ENCODE measurements around the gene PRG3.

The PRG3 gene

DNA sequence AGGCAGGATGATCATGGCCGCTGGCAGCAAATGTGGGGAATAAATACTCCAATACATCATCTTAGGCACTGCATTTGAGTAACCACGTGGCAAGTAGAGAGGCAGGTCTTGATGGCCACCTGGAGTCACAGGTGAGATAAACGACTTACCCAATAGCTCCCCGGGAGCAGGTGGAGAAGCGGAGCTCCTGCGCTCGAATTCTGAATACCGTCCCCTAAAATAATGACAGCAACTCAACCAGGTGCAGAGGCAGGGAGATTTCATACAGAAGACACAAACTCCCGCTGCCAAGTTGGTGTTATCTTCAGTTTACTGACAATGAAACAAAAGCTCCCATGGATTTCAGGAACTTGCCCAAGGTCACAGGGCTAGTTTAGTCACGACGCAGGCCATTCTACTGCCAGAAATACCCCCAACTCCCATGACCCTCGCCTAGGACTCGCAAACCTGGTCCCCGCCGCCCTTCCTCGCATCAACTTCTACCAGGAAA, 45.5 kb upstream of the PRG3 start:
- Histone ChIP-seq H3K36me3 (peaks cover 0 to 28% (median 24%) of the 10 kb centered on the region in 3 donors), H3K4me1 (peaks cover 0 to 51% (median 44%) of the 10 kb centered on the region in 4 donors), H3K27ac (peak overlapping the region; percentile 87 to 90), H3K4me3 (peak overlapping the region; percentile 53 to 57), H3K27me3 (no peaks in the 10 kb centered on the region), H3K9me3 (no peaks in the 10 kb centered on the region)
- no peak for DNase-seq
- intact Hi-C loops (cut with DNase I; ENCODE audit: low total_unique reads) = no loop called here
- TF ChIP-seq, protein P1, sequence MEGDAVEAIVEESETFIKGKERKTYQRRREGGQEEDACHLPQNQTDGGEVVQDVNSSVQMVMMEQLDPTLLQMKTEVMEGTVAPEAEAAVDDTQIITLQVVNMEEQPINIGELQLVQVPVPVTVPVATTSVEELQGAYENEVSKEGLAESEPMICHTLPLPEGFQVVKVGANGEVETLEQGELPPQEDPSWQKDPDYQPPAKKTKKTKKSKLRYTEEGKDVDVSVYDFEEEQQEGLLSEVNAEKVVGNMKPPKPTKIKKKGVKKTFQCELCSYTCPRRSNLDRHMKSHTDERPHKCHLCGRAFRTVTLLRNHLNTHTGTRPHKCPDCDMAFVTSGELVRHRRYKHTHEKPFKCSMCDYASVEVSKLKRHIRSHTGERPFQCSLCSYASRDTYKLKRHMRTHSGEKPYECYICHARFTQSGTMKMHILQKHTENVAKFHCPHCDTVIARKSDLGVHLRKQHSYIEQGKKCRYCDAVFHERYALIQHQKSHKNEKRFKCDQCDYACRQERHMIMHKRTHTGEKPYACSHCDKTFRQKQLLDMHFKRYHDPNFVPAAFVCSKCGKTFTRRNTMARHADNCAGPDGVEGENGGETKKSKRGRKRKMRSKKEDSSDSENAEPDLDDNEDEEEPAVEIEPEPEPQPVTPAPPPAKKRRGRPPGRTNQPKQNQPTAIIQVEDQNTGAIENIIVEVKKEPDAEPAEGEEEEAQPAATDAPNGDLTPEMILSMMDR (IDR thresholded peaks at IDR 0.05) = no peak

DNA sequence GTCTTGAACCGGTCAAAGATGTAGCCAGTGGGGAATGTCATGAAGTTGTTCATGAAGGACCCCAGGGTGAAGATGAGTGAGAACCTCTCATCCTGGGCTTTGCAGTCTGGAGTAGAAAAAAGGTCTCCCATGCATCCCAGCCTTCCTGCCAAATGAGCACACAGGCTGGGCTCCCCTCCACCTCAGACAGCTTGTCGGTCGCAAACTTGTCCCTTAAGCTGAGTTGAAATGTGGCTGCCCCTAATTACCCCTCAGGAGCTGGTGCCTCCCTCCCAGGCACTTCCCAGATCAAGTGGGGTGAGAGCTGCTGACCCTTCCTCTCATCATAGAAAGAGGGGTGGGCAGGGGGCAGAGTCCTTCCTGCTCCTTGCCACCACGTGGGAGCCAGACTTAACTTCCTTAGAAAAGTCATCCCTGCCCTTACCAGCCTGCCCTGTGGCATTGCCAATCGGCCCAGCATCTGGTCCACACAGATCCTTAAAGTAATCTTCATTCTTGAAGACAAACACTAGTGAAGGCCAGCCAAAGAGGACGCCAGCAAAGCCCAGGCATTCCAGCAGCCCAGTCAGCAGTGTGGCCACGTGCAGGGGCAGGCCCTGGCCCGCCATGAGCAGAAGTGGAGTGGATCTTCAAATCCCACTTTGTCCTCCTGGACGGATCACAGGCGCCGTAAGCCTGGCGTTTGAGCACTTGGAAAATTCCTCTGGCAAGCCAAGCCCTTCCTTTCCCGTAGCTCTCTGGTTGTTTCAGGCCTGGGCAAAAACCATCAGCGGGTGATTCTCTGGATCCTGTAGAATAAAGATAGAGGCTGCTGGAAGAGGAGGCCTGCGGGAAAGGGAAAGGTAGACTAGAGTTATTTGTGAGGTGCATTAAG, 44.9 kb upstream of the PRG3 start:
- Histone ChIP-seq H3K9me3 (no peaks in the 10 kb centered on the region), H3K27me3 (no peaks in the 10 kb centered on the region), H3K27ac (peak overlapping the region; percentile 87 to 90), H3K4me1 (peaks cover 0 to 51% (median 44%) of the 10 kb centered on the region in 4 donors), H3K4me3 (peak overlapping the region; percentile 53 to 57), H3K36me3 (peaks cover 6 to 35% (median 31%) of the 10 kb centered on the region in 3 donors)
- peak; percentile 84 to 91 for DNase-seq
- TF ChIP-seq, protein P1 (IDR thresholded peaks at IDR 0.05) = no peak
- intact Hi-C loops (cut with DNase I; ENCODE audit: low total_unique reads) = no loop called here

DNA sequence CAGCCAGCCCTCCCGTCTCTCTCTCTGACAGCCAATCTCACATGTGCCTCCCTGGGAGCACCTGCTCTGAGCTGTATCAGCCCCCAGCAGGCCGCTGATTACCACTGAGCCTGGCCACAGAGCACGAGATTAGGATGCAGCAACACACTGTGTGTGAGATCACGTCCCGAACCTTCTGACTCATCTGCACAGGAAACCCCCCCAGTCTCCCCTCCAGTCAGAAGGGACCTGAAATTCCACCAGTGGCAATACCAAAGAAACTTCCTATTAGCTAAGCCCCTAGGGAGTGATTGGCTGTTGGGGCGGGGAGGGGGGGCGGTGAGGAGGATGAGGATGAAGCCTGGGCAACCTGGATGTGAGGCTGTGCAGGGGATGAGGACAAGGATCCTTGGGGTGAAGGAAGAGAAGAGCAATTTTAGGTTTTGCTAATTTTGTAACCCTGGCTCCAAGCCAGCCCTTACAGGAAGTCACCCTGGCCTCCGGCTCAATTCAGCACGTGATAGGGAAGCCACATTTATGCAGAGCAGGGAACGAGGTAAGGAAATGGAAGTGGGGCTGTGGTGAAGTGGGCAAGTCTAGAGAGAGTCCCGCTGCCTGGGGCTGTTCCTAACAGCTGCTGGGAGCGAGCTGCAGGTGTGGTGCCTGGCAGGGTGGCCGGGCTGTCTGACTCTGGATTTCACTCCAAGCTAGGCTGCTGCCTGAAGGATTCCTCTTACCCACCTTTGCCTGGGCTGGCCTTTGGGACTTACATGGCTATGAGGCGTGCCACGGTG, 44.0 kb upstream of the PRG3 start:
- no peaks in the 10 kb centered on the region for H3K27me3 ChIP-seq
- no peaks in the 10 kb centered on the region for H3K9me3 ChIP-seq
- peaks cover 13 to 43% (median 39%) of the 10 kb centered on the region in 3 donors for H3K36me3 ChIP-seq
- peak overlapping the region; percentile 87 to 90 for H3K27ac ChIP-seq
- H3K4me1 ChIP-seq = peaks cover 0 to 51% (median 44%) of the 10 kb centered on the region in 4 donors
- peak; percentile 92 to 95 for DNase-seq
- intact Hi-C loops (cut with DNase I; ENCODE audit: low total_unique reads) = no loop called here
- TF ChIP-seq, protein P1 (IDR thresholded peaks at IDR 0.05) = no peak
- peak overlapping the region; percentile 53 to 57 for H3K4me3 ChIP-seq

DNA sequence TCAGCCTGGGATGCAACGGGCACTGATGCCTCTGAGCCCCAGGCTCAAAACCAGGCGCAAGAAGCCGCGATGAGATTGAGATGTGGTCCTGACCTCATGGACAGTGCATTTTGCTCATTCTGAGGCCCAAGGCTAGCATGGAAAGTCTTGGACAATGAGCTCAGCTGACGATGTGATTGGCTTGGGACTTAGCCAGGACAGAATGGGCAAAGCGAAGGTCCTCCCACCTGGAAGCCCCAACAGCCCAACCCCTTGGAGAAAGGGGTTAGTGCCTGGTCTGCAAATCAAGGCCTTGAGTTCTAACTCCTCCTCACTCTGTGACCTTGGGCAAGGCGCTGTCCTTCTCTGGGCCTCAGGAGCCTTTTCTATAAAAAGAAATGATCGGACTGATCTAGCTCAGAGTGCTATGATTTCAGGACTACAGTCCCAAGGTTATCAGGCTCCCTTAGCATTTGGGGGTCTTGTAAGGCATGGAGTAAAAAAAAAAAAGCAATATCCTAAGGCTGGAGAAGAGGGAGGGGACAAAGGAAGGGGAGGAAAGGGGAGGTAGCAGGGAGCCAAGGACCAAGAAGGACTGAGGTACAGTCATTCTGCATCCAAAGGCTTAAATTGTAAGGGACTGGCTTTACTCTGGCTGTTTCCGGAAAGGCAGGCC, 43.3 kb upstream of the PRG3 start:
- Histone ChIP-seq H3K4me1 (peaks cover 0 to 51% (median 44%) of the 10 kb centered on the region in 4 donors), H3K27ac (peak overlapping the region; percentile 87 to 90)

More for the DNA sequence above, 43.3 kb upstream of the PRG3 start:
- H3K27me3 ChIP-seq = no peaks in the 10 kb centered on the region
- TF ChIP-seq, protein P1 (IDR thresholded peaks at IDR 0.05) = no peak
- no peak for DNase-seq
- H3K36me3 ChIP-seq = peaks cover 13 to 50% (median 41%) of the 10 kb centered on the region in 3 donors
- H3K9me3 ChIP-seq = no peaks in the 10 kb centered on the region
- H3K4me3 ChIP-seq = peak overlapping the region in 1 of 2 donors; percentile 57
- intact Hi-C loops (cut with DNase I; ENCODE audit: low total_unique reads) = no loop called here
